Measurements from ENCODE around the gene NAXE.

Gene NAXE

DNA sequence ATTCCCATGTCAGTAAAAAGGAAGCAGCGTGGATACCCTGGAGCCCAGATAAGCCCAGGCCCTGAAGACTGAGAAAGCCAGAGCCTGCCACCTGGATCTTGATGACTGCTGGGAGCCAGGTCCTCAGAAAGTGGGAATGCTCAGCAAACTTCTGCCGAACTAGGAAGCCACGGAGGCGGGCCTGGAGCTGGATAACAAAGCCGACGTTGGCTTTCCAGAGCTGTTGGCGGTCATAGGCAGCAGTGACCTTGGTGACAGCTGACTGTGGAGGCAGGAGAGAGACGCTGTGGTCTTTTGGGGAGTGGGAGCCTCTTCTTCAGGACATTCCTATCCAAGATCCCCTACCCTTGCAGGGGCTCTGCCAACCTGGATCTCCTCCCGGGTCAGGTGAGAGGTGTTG is 43.6 kb upstream of the NAXE start:
- H3K79me2 ChIP-seq = no peaks in the 10 kb centered on the region
- no peaks in the 10 kb centered on the region for H3K9me3 ChIP-seq (ENCODE audit: control insufficient read depth, low read length)
- H3K9ac ChIP-seq = no peak overlapping the region
- TF ChIP-seq CTCF (IDR thresholded peaks at IDR 0.05) = no peak
- no peak overlapping the region for H2AFZ ChIP-seq
- H3K27ac ChIP-seq = no peak overlapping the region
- peaks cover 2% of the 10 kb centered on the region for H3K4me1 ChIP-seq
- H3K27me3 ChIP-seq (ENCODE audit: control insufficient read depth, insufficient read depth, low read length) = no peaks in the 10 kb centered on the region
- no peak overlapping the region for H3K4me3 ChIP-seq (ENCODE audit: low read depth, low read length)
- H3K36me3 ChIP-seq (ENCODE audit: control insufficient read depth, insufficient read depth, low read length) = no peaks in the 10 kb centered on the region
- no peak overlapping the region for H3K4me2 ChIP-seq (ENCODE audit: low read length)

DNA sequence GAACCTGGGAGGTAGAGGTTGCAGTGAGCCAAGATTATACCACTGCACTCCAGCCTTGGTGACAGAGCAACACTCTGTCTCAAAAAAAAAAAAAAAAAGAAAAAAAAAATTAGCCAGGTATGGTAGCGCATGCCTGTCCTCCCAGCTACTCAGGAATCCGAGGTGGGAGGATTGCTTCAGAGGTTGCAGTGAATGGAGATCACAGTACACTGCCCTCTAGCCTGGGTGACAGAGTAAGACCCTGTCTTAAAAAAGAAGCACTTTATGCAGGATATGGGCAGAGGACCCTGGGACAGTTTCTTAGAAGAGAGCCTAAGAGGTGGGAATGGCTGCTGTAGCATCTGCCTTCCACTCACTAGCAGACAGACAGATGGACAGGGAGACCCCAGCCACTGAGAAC is 42.2 kb upstream of the NAXE start:
- Histone ChIP-seq H3K4me3 (ENCODE audit: low read depth, low read length) (no peak overlapping the region), H3K9me3 (ENCODE audit: control insufficient read depth, low read length) (no peaks in the 10 kb centered on the region), H3K27me3 (ENCODE audit: control insufficient read depth, insufficient read depth, low read length) (no peaks in the 10 kb centered on the region), H3K4me2 (ENCODE audit: low read length) (no peak overlapping the region), H3K9ac (no peak overlapping the region), H3K79me2 (no peaks in the 10 kb centered on the region), H2AFZ (no peak overlapping the region), H3K36me3 (ENCODE audit: control insufficient read depth, insufficient read depth, low read length) (no peaks in the 10 kb centered on the region), H3K27ac (no peak overlapping the region), H3K4me1 (no peaks in the 10 kb centered on the region)
- TF ChIP-seq CTCF (IDR thresholded peaks at IDR 0.05) = no peak

DNA sequence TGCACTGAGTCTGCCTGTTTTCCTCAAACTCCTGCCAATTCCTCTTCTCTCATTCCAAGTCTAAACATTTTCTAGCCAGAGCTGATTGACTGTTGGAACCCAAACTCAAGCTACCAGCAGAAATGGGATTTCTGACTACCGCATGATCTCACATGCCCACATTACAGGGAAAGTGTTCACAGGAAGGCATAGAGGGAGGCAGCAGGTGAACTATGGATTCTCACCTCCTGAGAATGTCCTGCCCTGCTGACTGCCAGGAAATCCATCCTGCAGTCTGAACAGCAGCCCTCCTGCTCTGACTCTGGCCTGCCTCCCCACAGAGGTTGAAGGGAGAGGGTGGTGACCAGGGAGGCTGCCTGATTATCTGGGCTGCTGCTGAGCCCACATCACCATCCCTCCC is 41.7 kb upstream of the NAXE start:
- Histone ChIP-seq H3K27ac (no peak overlapping the region), H3K4me2 (ENCODE audit: low read length) (no peak overlapping the region), H2AFZ (no peak overlapping the region), H3K9ac (no peak overlapping the region), H3K36me3 (ENCODE audit: control insufficient read depth, insufficient read depth, low read length) (no peaks in the 10 kb centered on the region), H3K4me3 (ENCODE audit: low read depth, low read length) (no peak overlapping the region), H3K79me2 (no peaks in the 10 kb centered on the region), H3K27me3 (ENCODE audit: control insufficient read depth, insufficient read depth, low read length) (no peaks in the 10 kb centered on the region), H3K9me3 (ENCODE audit: control insufficient read depth, low read length) (no peaks in the 10 kb centered on the region), H3K4me1 (no peaks in the 10 kb centered on the region)
- no peak for TF ChIP-seq CTCF (IDR thresholded peaks at IDR 0.05)

DNA sequence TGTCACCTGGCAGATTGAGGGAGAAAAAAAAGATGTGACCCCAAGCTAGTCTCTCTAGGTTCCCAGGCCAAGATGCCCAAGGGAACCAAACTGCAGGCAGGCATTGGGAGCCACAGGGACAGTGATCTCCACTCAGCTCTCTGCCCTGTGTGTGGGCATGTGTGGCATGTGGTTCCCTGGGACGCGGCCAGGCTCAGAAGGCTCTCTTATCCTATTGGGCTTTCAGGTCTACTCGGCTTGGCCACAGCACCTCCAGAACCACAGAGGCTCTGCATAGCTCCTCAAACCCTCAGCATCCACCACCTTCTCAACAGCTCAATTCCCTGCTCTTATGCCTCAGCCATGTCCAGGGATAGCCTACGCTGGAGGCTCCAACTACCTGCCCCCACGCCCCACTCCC is 41.2 kb upstream of the NAXE start:
- H3K4me1 ChIP-seq = no peaks in the 10 kb centered on the region
- H3K27ac ChIP-seq = no peak overlapping the region
- H3K4me3 ChIP-seq (ENCODE audit: low read depth, low read length) = no peak overlapping the region
- no peaks in the 10 kb centered on the region for H3K36me3 ChIP-seq (ENCODE audit: control insufficient read depth, insufficient read depth, low read length)
- no peaks in the 10 kb centered on the region for H3K79me2 ChIP-seq
- H3K9ac ChIP-seq = no peak overlapping the region
- H3K27me3 ChIP-seq (ENCODE audit: control insufficient read depth, insufficient read depth, low read length) = no peaks in the 10 kb centered on the region
- H3K9me3 ChIP-seq (ENCODE audit: control insufficient read depth, low read length) = no peaks in the 10 kb centered on the region
- TF ChIP-seq CTCF (IDR thresholded peaks at IDR 0.05) = no peak
- no peak overlapping the region for H2AFZ ChIP-seq
- H3K4me2 ChIP-seq (ENCODE audit: low read length) = no peak overlapping the region

DNA sequence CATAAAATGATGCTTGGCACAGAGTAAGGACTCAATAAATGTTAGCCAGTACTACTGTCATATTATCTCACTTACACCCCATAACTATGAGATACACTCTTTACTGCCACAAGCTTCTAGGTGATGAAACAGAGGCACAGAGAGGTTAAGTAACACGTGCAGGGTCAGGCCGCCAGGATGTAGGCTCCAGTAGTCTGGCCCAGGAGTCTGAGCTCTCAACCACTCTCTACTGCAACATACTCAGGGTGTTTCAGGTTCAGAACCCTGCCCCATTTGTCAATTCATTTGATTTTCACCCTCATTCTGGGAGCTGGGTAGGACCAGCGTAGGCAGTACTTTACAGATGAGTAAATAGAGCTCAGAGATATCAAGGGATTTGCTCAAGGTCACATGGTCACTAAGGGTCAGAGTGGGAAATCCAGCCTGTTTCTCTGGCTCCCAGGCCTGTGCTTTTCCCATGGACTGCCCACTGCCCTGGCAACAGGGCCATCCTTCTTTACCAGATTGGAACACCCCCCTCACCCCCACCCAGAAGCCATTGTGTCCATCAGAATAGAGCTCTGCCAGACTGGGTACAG is 40.4 kb upstream of the NAXE start:
- Histone ChIP-seq H3K36me3 (ENCODE audit: control insufficient read depth, insufficient read depth, low read length) (no peaks in the 10 kb centered on the region), H3K79me2 (no peaks in the 10 kb centered on the region), H3K4me3 (ENCODE audit: low read depth, low read length) (no peak overlapping the region), H3K27me3 (ENCODE audit: control insufficient read depth, insufficient read depth, low read length) (no peaks in the 10 kb centered on the region), H3K9me3 (ENCODE audit: control insufficient read depth, low read length) (no peaks in the 10 kb centered on the region), H3K27ac (no peak overlapping the region), H2AFZ (no peak overlapping the region), H3K4me1 (no peaks in the 10 kb centered on the region), H3K4me2 (ENCODE audit: low read length) (no peak overlapping the region), H3K9ac (no peak overlapping the region)
- no peak for TF ChIP-seq CTCF (IDR thresholded peaks at IDR 0.05)
